ENCODE results near the gene GFPT2.

Gene GFPT2

GRCh38 chr5:180271221-180271620 is 81.9 kb downstream of the GFPT2 start:
- no peak for DNase-seq

GRCh38 chr5:180259260-180259611 is 93.9 kb downstream of the GFPT2 start:
- no peak for DNase-seq

- DNase-seq = no peak
Measured at GRCh38 chr5:180253036-180253824, 99.9 kb downstream of the GFPT2 start.

- DNase-seq = no peak
Measured at GRCh38 chr5:180251887-180252286, 101.2 kb downstream of the GFPT2 start.

- no peak for DNase-seq
Measured at GRCh38 chr5:180251141-180251540, 102.0 kb downstream of the GFPT2 start.
